ENCODE measurements around the gene SPTLC2. TPM values are rescaled to one million over a fixed set of nuclear protein-coding genes. Genes with fewer than 3 reads are reported as not detected.

SPTLC2 gene
- total and polyA plus RNA-seq, 10 donors, result 7.0 to 103 (median 69.5) TPM

- no peak for TF ChIP-seq POLR2AphosphoS5 (IDR thresholded peaks at IDR 0.05)
- TF ChIP-seq POLR2A (IDR thresholded peaks at IDR 0.05), result no peak
- TF ChIP-seq CTCF (IDR thresholded peaks at IDR 0.05 in 8 of 11, conservative IDR thresholded peaks at IDR 0.05 in 3 of 11), result no peak
- Histone ChIP-seq H3K36me3 (peaks cover 0 to 5% (median 0%) of the 10 kb centered on the region in 6 donors), H3K4me1 (peaks cover 30 to 91% (median 73%) of the 10 kb centered on the region in 6 donors), H3K9me3 (no peaks in the 10 kb centered on the region), H3K27me3 (replicated peaks in 1 of 7) (no peaks in the 10 kb centered on the region), H3K27ac (peak overlapping the region in 1 of 8 donors; percentile 97), H3K4me3 (no peak overlapping the region)
- DNase-seq, result no peak
- 89 to 99% (median 91%) methylated on average over 2 of the region's 2 CpGs for WGBS, 5 donors
- intact Hi-C loops (cut with DNase I; ENCODE audit: low total_unique reads), result loop anchor here (10.0 kb wide), 2 partner anchors 57 to 157 kb away; partner anchors contain the start of genes AHSA1 and VIPAS39
Observed at GRCh38 chr14:77612011-77612620, 4.3 kb downstream of the SPTLC2 start.

GRCh38 chr14:77610553-77610952 lies 5.9 kb downstream of the SPTLC2 start:
- intact Hi-C loops (cut with DNase I; ENCODE audit: low total_unique reads), result loop anchor here (10.0 kb wide), 2 partner anchors 56 to 156 kb away; partner anchors contain the start of genes AHSA1 and VIPAS39
- DNase-seq, result no peak
- TF ChIP-seq CTCF (IDR thresholded peaks at IDR 0.05 in 8 of 11, conservative IDR thresholded peaks at IDR 0.05 in 3 of 11) (no peak), POLR2A (IDR thresholded peaks at IDR 0.05) (no peak), POLR2AphosphoS5 (IDR thresholded peaks at IDR 0.05) (no peak)
- Histone ChIP-seq H3K9me3 (no peaks in the 10 kb centered on the region), H3K27me3 (replicated peaks in 1 of 7) (no peaks in the 10 kb centered on the region), H3K4me3 (no peak overlapping the region), H3K4me1 (peaks cover 30 to 99% (median 85%) of the 10 kb centered on the region in 6 donors), H3K36me3 (peaks cover 0 to 5% (median 0%) of the 10 kb centered on the region in 6 donors), H3K27ac (no peak overlapping the region)
- WGBS, 5 donors, result 72 to 90% (median 87%) methylated on average over 3 of the region's 3 CpGs

GRCh38 chr14:77609922-77610321 lies 6.5 kb downstream of the SPTLC2 start:
- Histone ChIP-seq H3K4me1 (peaks cover 29 to 99% (median 83%) of the 10 kb centered on the region in 6 donors), H3K9me3 (no peaks in the 10 kb centered on the region), H3K27me3 (replicated peaks in 1 of 7) (no peaks in the 10 kb centered on the region), H3K4me3 (no peak overlapping the region), H3K36me3 (peaks cover 0 to 5% (median 0%) of the 10 kb centered on the region in 6 donors), H3K27ac (no peak overlapping the region)
- TF ChIP-seq CTCF (IDR thresholded peaks at IDR 0.05 in 8 of 11, conservative IDR thresholded peaks at IDR 0.05 in 3 of 11), result no peak
- intact Hi-C loops (cut with DNase I; ENCODE audit: low total_unique reads), result loop anchor here (10.0 kb wide), 2 partner anchors 55 to 155 kb away; partner anchors contain the start of genes AHSA1 and VIPAS39
- no peak for DNase-seq
- 91 to 98% (median 95%) methylated on average over 3 of the region's 3 CpGs for WGBS, 5 donors

GRCh38 chr14:77607741-77608302 lies 8.6 kb downstream of the SPTLC2 start:
- H3K27ac ChIP-seq, result peak overlapping the region in 6 of 8 donors; percentile 31 to 76 (median 62)
- 15 to 37% (median 24%) methylated on average over 9 of the region's 9 CpGs for WGBS, 5 donors
- H3K27me3 ChIP-seq (replicated peaks in 1 of 7), result no peaks in the 10 kb centered on the region
- no peaks in the 10 kb centered on the region for H3K36me3 ChIP-seq
- intact Hi-C loops (cut with DNase I; ENCODE audit: low total_unique reads), result no loop called here
- H3K4me1 ChIP-seq, result peaks cover 27 to 99% (median 76%) of the 10 kb centered on the region in 6 donors
- DNase-seq, result no peak
- no peaks in the 10 kb centered on the region for H3K9me3 ChIP-seq
- peak overlapping the region in 1 of 8 donors; percentile 41 for H3K4me3 ChIP-seq
- no peak for TF ChIP-seq POLR2A (IDR thresholded peaks at IDR 0.05)
- no peak for TF ChIP-seq CTCF (IDR thresholded peaks at IDR 0.05 in 8 of 11, conservative IDR thresholded peaks at IDR 0.05 in 3 of 11)
- peak in 1 of 3 donors; percentile 7 for TF ChIP-seq POLR2AphosphoS5 (IDR thresholded peaks at IDR 0.05)

Measured in spleen (tissue), 11 donors.